SK-N-SH (cell line): ENCODE data around the gene MAST2. TPM values are rescaled to one million over a fixed set of nuclear protein-coding genes. Genes with fewer than 3 reads are reported as not detected.

Experiments used
- CTCF ChIA-PET: fragments of 300-600, 350-600 bp; formaldehyde crosslinking; extraction: SDS; loops from one replicate; lab custom pipeline; 2021; lab: Yijun Ruan, JAX
- POLR2A ChIA-PET: fragments of 350-600 bp; sonication (Branson Sonifier 250); formaldehyde crosslinking; extraction: SDS; loops from one replicate; lab custom pipeline; 2020; ENCODE audit warnings: antibody characterized with exemption, inconsistent platforms; lab: Yijun Ruan, JAX
- DNase-seq: peaks from one replicate; pipeline ENCODE4 v3.0.0; 2012
- H2AFZ ChIP-seq: fragments of 200-600 bp; sonication (generic); 2 replicates; pipeline ENCODE4 v1.8.1; 2016; ENCODE audit warnings: antibody characterized with exemption, mild to moderate bottlenecking, low read depth
- H3F3A ChIP-seq: fragments of 200-600 bp; sonication (generic); replicated peaks from 2 replicates; pipeline ENCODE3; 2016; ENCODE audit warnings: antibody characterized with exemption, mild to moderate bottlenecking; ENCODE audit not compliant: insufficient read depth
- H3K27ac ChIP-seq, 2 experiments: fragments of 200-500 bp in 1 of 2; fragments of 200-600 bp in 1 of 2; sonication (Bioruptor generic) in 1 of 2; sonication (generic), shearing (Covaris generic) in 1 of 2; 2 replicates each; pipeline versions ENCODE4 v1.5.1 to v1.6.1; 2014 to 2016; ENCODE audit warnings: low read depth in 2 of 2, inconsistent platforms in 1 of 2, low read length in 1 of 2, mild to moderate bottlenecking in 1 of 2, mixed read lengths in 1 of 2
- H3K27me3 ChIP-seq: fragments of 200-600 bp; sonication (generic), shearing (Covaris generic); 2 replicates; pipeline ENCODE4 v1.6.1; 2016; ENCODE audit warnings: mixed run types; ENCODE audit not compliant: insufficient read depth
- H3K36me3 ChIP-seq, 2 experiments: fragments of 200-500 bp in 1 of 2; fragments of 200-600 bp in 1 of 2; sonication (Bioruptor generic) in 1 of 2; sonication (generic) in 1 of 2; replicated peaks in 1 of 2; 2 replicates each; pipeline versions ENCODE3 to v1.5.1; 2014 to 2016; ENCODE audit warnings: low read length in 1 of 2, mild to moderate bottlenecking in 1 of 2; ENCODE audit not compliant: insufficient read depth in 2 of 2, control insufficient read depth in 1 of 2
- H3K4me1 ChIP-seq, 2 experiments: fragments of 200-500 bp in 1 of 2; fragments of 200-600 bp in 1 of 2; sonication (Bioruptor generic) in 1 of 2; sonication (generic), shearing (Covaris generic) in 1 of 2; 2 replicates each; pipeline versions ENCODE4 v1.5.1 to v1.6.1; 2014 to 2016; ENCODE audit warnings: low read depth in 1 of 2, low read length in 1 of 2, mixed run types in 1 of 2; ENCODE audit not compliant: insufficient read depth in 2 of 2, control insufficient read depth in 1 of 2
- H3K4me2 ChIP-seq: fragments of 200-600 bp; sonication (generic), shearing (Covaris generic); 2 replicates; pipeline ENCODE4 v1.6.1; 2017; ENCODE audit warnings: mixed run types
- H3K4me3 ChIP-seq, 2 experiments: fragments of 200-500 bp in 1 of 2; fragments of 200-600 bp in 1 of 2; sonication (Bioruptor generic) in 1 of 2; sonication (generic), shearing (Covaris generic) in 1 of 2; 2 replicates each; pipeline versions ENCODE4 v1.5.1 to v1.8.1; 2014 to 2016; ENCODE audit warnings: low read depth in 2 of 2, inconsistent platforms in 1 of 2, low read length in 1 of 2, mild to moderate bottlenecking in 1 of 2, mixed read lengths in 1 of 2, moderate library complexity in 1 of 2
- H3K79me2 ChIP-seq: fragments of 200-600 bp; sonication (generic); 2 replicates; pipeline ENCODE4 v1.8.1; 2017; ENCODE audit warnings: mild to moderate bottlenecking; ENCODE audit not compliant: insufficient read depth
- H3K9ac ChIP-seq: fragments of 200-600 bp; sonication (generic); 2 replicates; pipeline ENCODE4 v1.6.1; 2017; ENCODE audit warnings: mixed run types
- H3K9me2 ChIP-seq: fragments of 200-600 bp; sonication (generic); 2 replicates; pipeline ENCODE4 v1.6.1; 2017; ENCODE audit warnings: mixed run types
- H3K9me3 ChIP-seq: fragments of 200-600 bp; sonication (generic); 2 replicates; pipeline ENCODE4 v1.6.1; 2017; ENCODE audit warnings: mixed run types, mild to moderate bottlenecking, moderate library complexity
- H4K20me1 ChIP-seq: fragments of 200-600 bp; sonication (generic); 2 replicates; pipeline ENCODE4 v1.6.1; 2017; ENCODE audit warnings: mild to moderate bottlenecking, mixed run types; ENCODE audit not compliant: insufficient read depth
- CHD2 ChIP-seq: fragments of 150-350 bp; IDR thresholded peaks from 2 replicates; pipeline ENCODE4 v1.6.1; 2018; ENCODE audit warnings: low read length; ENCODE audit not compliant: partially characterized antibody
- CTCF ChIP-seq: fragments of 200-600 bp; sonication (generic); IDR thresholded peaks from 2 replicates; pipeline ENCODE4 v1.6.1; 2017; ENCODE audit warnings: antibody characterized with exemption, mild to moderate bottlenecking, moderate library complexity
- IRF3 ChIP-seq: fragments of 150-350 bp; IDR thresholded peaks from 2 replicates; pipeline ENCODE4 v1.6.1; 2016; ENCODE audit warnings: mild to moderate bottlenecking, low read depth, low read length
- JUND ChIP-seq: IDR thresholded peaks from 2 replicates; pipeline ENCODE4 v1.4.0; 2012
- MEF2A ChIP-seq: IDR thresholded peaks from 2 replicates; pipeline ENCODE4 v1.4.0; 2012; ENCODE audit warnings: low read depth, borderline replicate concordance
- NRF1 ChIP-seq: IDR thresholded peaks from 2 replicates; pipeline ENCODE4 v1.6.1; 2012; ENCODE audit warnings: low read depth, mild to moderate bottlenecking, low read length
- PBX3 ChIP-seq: IDR thresholded peaks from 2 replicates; pipeline ENCODE4; 2012
- POLR2AphosphoS5 ChIP-seq: IDR thresholded peaks from 2 replicates; pipeline ENCODE4 v1.6.1; 2012; ENCODE audit warnings: low read depth, low read length
- RAD21 ChIP-seq: IDR thresholded peaks from 2 replicates; pipeline ENCODE4 v1.6.1; 2012; ENCODE audit warnings: mild to moderate bottlenecking, low read length
- RXRA ChIP-seq: IDR thresholded peaks from 2 replicates; pipeline ENCODE4 v1.4.0; 2012; ENCODE audit warnings: low read depth, mild to moderate bottlenecking, borderline replicate concordance
- SIN3A ChIP-seq: IDR thresholded peaks from 2 replicates; pipeline ENCODE4 v1.6.1; 2012; ENCODE audit warnings: low read depth, mild to moderate bottlenecking, low read length, moderate library complexity, borderline replicate concordance
- TAF1 ChIP-seq: IDR thresholded peaks from 2 replicates; pipeline ENCODE4 v1.6.1; 2012; ENCODE audit warnings: low read depth, mild to moderate bottlenecking, low read length, moderate library complexity, borderline replicate concordance
- TCF12 ChIP-seq: IDR thresholded peaks from 2 replicates; pipeline ENCODE4 v1.4.0; 2012
- USF2 ChIP-seq: fragments of 150-350 bp; IDR thresholded peaks from 2 replicates; pipeline ENCODE4 v1.6.1; 2017; ENCODE audit warnings: antibody characterized with exemption, low read length, low read depth, borderline replicate concordance
- YY1 ChIP-seq: IDR thresholded peaks from 2 replicates; pipeline ENCODE4 v1.4.0; 2012; ENCODE audit warnings: low read depth, mild to moderate bottlenecking
- WGBS: methylation state at CpG from one replicate; pipeline ENCODE4 v1.1.6; 2017; ENCODE audit warnings: low lambda C conversion rate; 5-methylcytosine and 5-hydroxymethylcytosine counted together
- polyA plus RNA-seq, 3 experiments: library from polyadenylated mRNA; depleted of rRNA; stranded (reverse); fragments of >200 nt; gene quantifications; 2 replicates each; pipeline ENCODE4 v1.2.3, GENCODE V29; 2012

The MAST2 gene
- polyA plus RNA-seq, 1 of the 3 experiments (the other 2 are of a cell fraction): 53.4 TPM

- Histone ChIP-seq H3K9ac (no peak overlapping the region), H3F3A (peaks cover 3% of the 10 kb centered on the region), H3K36me3 (peaks cover 7 to 44% of the 10 kb centered on the region in 2 experiments), H3K27ac (no peak overlapping the region), H3K4me3 (no peak overlapping the region), H3K9me2 (no peaks in the 10 kb centered on the region), H3K79me2 (no peaks in the 10 kb centered on the region), H3K4me2 (no peak overlapping the region), H4K20me1 (no peaks in the 10 kb centered on the region), H3K4me1 (no peaks in the 10 kb centered on the region), H3K27me3 (no peaks in the 10 kb centered on the region), H2AFZ (no peak overlapping the region), H3K9me3 (no peaks in the 10 kb centered on the region)
- WGBS: 94% methylated on average over 1 of the region's 1 CpG
- POLR2A ChIA-PET: no interaction called here
- TF ChIP-seq TCF12 (no peak), CTCF (no peak), USF2 (no peak), IRF3 (no peak), CHD2 (no peak), PBX3 (no peak), RAD21 (no peak), MEF2A (no peak), YY1 (no peak), RXRA (no peak), NRF1 (no peak), POLR2AphosphoS5 (no peak), TAF1 (no peak), JUND (no peak), SIN3A (no peak)
- DNase-seq: no peak
- CTCF ChIA-PET: no interaction called here
Observed at GRCh38 chr1:46072975-46073374, 269.6 kb downstream of the MAST2 start.
